Lung (tissue), 12 donors: ENCODE measurements around the gene KIF1A. TPM values are rescaled to one million over a fixed set of nuclear protein-coding genes. Genes with fewer than 3 reads are reported as not detected.

Experiments
- ATAC-seq: fragments of 200-7000 bp; cut with Tn5 transposase; one replicate; pipeline ENCODE4 v1.9.1; 2020; ENCODE audit warnings: moderate number of reproducible peaks; ENCODE audit not compliant: insufficient read depth, low FRiP score
- DNase-seq, 3 donors: peaks; one replicate each; pipeline ENCODE4 v3.0.0-alpha.2; 2013 to 2017
- H3K27ac ChIP-seq, 2 donors: one replicate each; pipeline ENCODE4 v1.5.1; 2013; ENCODE audit warnings: mild to moderate bottlenecking in 2 of 2, moderate library complexity in 2 of 2, control low read depth in 1 of 2, inconsistent platforms in 1 of 2, low read depth in 1 of 2, low read length in 1 of 2
- H3K27me3 ChIP-seq, 3 donors: one replicate each; pipeline ENCODE4 v1.5.1; 2013; ENCODE audit warnings: low read length in 2 of 3; ENCODE audit not compliant: control insufficient read depth in 3 of 3, insufficient read depth in 3 of 3
- H3K36me3 ChIP-seq, 4 donors: one replicate each; pipeline ENCODE4 v1.5.1; 2013; ENCODE audit warnings: low read length in 4 of 4, mild to moderate bottlenecking in 1 of 4, moderate library complexity in 1 of 4; ENCODE audit not compliant: control insufficient read depth in 4 of 4, insufficient read depth in 4 of 4
- H3K4me1 ChIP-seq, 5 donors: one replicate each; pipeline ENCODE4 v1.5.1; 2013; ENCODE audit warnings: low read length in 5 of 5, mild to moderate bottlenecking in 2 of 5, moderate library complexity in 1 of 5; ENCODE audit not compliant: control insufficient read depth in 5 of 5, insufficient read depth in 5 of 5
- H3K4me3 ChIP-seq: one replicate; pipeline ENCODE4 v1.5.1; 2013; ENCODE audit warnings: mild to moderate bottlenecking, control low read depth, moderate library complexity
- H3K9ac ChIP-seq, 2 donors: one replicate each; pipeline ENCODE4 v1.5.1; 2013; ENCODE audit warnings: low read length in 2 of 2, control low read depth in 1 of 2; ENCODE audit not compliant: insufficient read depth in 1 of 2
- H3K9me3 ChIP-seq, 4 donors: one replicate each; pipeline ENCODE4 v1.5.1; 2013; ENCODE audit warnings: low read length in 3 of 4, mild to moderate bottlenecking in 1 of 4, moderate library complexity in 1 of 4; ENCODE audit not compliant: control insufficient read depth in 4 of 4, insufficient read depth in 3 of 4
- WGBS, 2 donors: extraction: QIAGEN DNeasy Blood & Tissue Kit; methylation state at CpG; one replicate each; pipeline ENCODE4 v1.1.7; 2013; 5-methylcytosine and 5-hydroxymethylcytosine counted together
- polyA plus RNA-seq, 2 donors: library from polyadenylated mRNA; stranded (reverse); fragments of 200-250 nt; gene quantifications; one replicate each; pipeline ENCODE4 v1.2.1, GENCODE V29; 2013
- total RNA-seq, 2 donors: library from RNA; depleted of rRNA in 1 of 2; stranded (reverse); fragments of >200 nt in 1 of 2; gene quantifications; one replicate each; pipeline ENCODE4 v1.2.1, GENCODE V29; 2014 to 2021
- TF ChIP-seq, protein P1 (sequence below): IDR thresholded peaks from 2 replicates; pipeline ENCODE4 v1.5.1; 2012; ENCODE audit warnings: mild to moderate bottlenecking; ENCODE audit errors: control extremely low read depth, extremely low read depth
- donor health status: control.
- donor health status: control.
- donor health status: Bipolar disorder and iron deficiency.
- donor health status: healthy.
- donor health status: DM: yes; HTN: yes; CAD: no.

Gene KIF1A
- total and polyA plus RNA-seq, 4 donors = 0.14 to 2.3 (median 0.46) TPM

- no peak overlapping the region for H3K4me3 ChIP-seq
- H3K9ac ChIP-seq = no peak overlapping the region
- no peak overlapping the region for H3K27ac ChIP-seq
- no peak for ATAC-seq
- no peaks in the 10 kb centered on the region for H3K9me3 ChIP-seq
- H3K36me3 ChIP-seq = no peaks in the 10 kb centered on the region
- H3K27me3 ChIP-seq = peaks cover 0 to under 1% (median 0%) of the 10 kb centered on the region in 3 donors
- H3K4me1 ChIP-seq = peaks cover 0 to 4% (median 0%) of the 10 kb centered on the region in 5 donors
- TF ChIP-seq, protein P1, sequence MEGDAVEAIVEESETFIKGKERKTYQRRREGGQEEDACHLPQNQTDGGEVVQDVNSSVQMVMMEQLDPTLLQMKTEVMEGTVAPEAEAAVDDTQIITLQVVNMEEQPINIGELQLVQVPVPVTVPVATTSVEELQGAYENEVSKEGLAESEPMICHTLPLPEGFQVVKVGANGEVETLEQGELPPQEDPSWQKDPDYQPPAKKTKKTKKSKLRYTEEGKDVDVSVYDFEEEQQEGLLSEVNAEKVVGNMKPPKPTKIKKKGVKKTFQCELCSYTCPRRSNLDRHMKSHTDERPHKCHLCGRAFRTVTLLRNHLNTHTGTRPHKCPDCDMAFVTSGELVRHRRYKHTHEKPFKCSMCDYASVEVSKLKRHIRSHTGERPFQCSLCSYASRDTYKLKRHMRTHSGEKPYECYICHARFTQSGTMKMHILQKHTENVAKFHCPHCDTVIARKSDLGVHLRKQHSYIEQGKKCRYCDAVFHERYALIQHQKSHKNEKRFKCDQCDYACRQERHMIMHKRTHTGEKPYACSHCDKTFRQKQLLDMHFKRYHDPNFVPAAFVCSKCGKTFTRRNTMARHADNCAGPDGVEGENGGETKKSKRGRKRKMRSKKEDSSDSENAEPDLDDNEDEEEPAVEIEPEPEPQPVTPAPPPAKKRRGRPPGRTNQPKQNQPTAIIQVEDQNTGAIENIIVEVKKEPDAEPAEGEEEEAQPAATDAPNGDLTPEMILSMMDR = no peak
- no peak for DNase-seq
- WGBS, 2 donors = 76 to 93% methylated on average over 25 to 31 of the region's 31 CpGs
These were observed 62.9 kb downstream of the KIF1A start for GRCh38 chr2:240757086-240757614.

DNA sequence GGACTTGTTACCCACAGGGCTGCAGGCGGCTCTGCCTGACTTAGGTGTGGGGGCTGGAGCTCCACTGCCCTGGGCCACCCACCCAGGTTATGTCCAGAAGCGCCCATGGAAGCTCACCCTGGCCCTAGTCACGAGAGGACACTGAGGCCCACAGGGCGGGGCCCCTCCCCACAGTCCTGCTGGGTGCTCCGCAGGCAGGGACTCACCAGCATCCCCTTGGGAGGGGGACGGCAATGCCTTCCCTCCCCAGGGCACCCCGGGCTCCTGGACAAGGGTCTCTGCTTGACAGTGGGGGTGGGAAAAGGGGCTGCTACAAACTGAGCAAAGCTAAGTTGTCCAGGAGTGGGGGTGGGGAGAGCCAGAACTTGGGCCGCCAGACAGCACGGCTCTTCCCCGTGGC lies 67.8 kb downstream of the KIF1A start:
- TF ChIP-seq, protein P1 = no peak
- Histone ChIP-seq H3K36me3 (no peaks in the 10 kb centered on the region), H3K9ac (no peak overlapping the region), H3K9me3 (no peaks in the 10 kb centered on the region), H3K27ac (no peak overlapping the region), H3K4me1 (peaks cover 0 to 8% (median 0%) of the 10 kb centered on the region in 5 donors), H3K27me3 (no peaks in the 10 kb centered on the region), H3K4me3 (no peak overlapping the region)
- no peak for ATAC-seq
- no peak for DNase-seq
- 84 to 88% methylated on average over 10 of the region's 10 CpGs for WGBS, 2 donors

GRCh38 chr2:240750409-240750808 lies 69.6 kb downstream of the KIF1A start:
- Histone ChIP-seq H3K27me3 (no peaks in the 10 kb centered on the region), H3K9me3 (no peaks in the 10 kb centered on the region), H3K4me3 (no peak overlapping the region), H3K27ac (no peak overlapping the region), H3K4me1 (peaks cover 0 to 8% (median 0%) of the 10 kb centered on the region in 5 donors), H3K9ac (no peak overlapping the region), H3K36me3 (no peaks in the 10 kb centered on the region)
- ATAC-seq = no peak
- no peak for DNase-seq
- 91 to 97% methylated on average over 22 of the region's 22 CpGs for WGBS, 2 donors
- TF ChIP-seq, protein P1 = no peak

- Histone ChIP-seq H3K4me1 (peaks cover 0 to 8% (median 0%) of the 10 kb centered on the region in 5 donors), H3K9me3 (no peaks in the 10 kb centered on the region), H3K27me3 (no peaks in the 10 kb centered on the region), H3K4me3 (no peak overlapping the region), H3K9ac (no peak overlapping the region), H3K27ac (no peak overlapping the region), H3K36me3 (no peaks in the 10 kb centered on the region)
- ATAC-seq (no peak), DNase-seq (peak; percentile 20 to 71 (median 57))
- TF ChIP-seq, protein P1 = no peak
- 61 to 78% methylated on average over 7 of the region's 7 CpGs for WGBS, 2 donors
These were observed 70.5 kb downstream of the KIF1A start for GRCh38 chr2:240749516-240749915.
